NCI-H2107 treated with DMSO at 0.1 percent for 48 hours (cell line): ENCODE results near the gene SLC22A5.
"Not testable (repeated sequence)": the region's sequence is repeated elsewhere in the genome, so short reads cannot be mapped to it uniquely, and the experiment has no call there.

Source experiments
- DNase-seq: peaks from one replicate; lab custom pipeline; 2025; ENCODE audit not compliant: unreplicated experiment; lab: John Stamatoyannopoulos, UW

Gene SLC22A5

DNA sequence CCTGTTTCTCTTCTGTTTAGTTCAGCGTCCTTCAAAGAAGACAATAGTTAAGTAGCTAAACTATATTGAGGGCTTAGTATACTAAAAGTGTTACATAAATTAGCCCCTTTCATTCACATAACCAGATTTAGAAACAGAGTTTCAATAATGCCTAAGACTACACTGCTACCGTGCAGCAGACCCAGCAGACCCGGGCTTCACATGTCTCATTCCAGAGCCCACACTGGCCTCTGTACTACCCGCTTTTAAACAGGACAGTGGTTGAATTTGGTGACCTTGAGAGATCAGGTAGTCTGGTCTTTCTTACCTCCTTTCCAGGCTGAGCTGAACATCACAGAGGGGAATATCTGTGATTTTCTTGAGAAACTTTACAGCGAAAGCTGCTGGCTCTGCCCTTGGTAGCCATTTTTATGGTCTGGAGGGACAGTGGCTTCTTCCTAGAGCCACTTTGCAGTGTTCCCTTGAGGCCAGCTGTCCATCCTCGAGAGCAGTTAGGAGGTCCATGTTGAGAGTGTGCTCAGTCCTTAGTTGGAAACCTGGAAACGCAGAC, 56.5 kb downstream of the SLC22A5 start:
- DNase-seq = no peak

DNA sequence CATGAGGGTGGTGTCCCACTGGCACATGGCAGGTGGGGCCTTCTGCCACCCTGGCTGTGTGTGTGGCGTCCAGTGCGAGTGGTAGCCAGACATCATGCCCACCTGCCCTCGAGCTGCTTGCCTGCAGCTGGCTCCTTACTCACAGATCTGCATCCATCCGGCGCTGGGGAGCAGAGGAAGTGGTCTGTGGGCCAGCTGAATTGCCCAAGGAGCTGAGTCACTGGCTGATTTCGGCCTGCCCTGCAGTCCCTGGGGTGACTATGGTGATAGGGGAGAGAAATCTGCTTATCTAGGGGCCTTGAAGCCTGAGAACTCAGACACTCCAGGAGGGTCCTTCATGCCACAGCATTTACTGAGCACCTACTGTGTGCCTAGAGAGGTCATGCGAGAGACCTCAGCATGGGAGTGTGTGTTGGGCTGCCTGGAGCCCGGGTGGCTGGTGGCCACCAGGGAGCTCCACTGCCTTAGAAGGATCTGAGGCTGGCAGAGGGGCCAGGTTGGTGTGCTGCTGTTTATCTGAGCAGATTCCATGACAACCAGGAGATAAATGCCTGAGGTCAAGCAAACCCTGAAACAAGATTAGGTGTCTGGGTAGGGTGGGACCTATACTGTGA, 57.1 kb downstream of the SLC22A5 start:
- no peak for DNase-seq

DNA sequence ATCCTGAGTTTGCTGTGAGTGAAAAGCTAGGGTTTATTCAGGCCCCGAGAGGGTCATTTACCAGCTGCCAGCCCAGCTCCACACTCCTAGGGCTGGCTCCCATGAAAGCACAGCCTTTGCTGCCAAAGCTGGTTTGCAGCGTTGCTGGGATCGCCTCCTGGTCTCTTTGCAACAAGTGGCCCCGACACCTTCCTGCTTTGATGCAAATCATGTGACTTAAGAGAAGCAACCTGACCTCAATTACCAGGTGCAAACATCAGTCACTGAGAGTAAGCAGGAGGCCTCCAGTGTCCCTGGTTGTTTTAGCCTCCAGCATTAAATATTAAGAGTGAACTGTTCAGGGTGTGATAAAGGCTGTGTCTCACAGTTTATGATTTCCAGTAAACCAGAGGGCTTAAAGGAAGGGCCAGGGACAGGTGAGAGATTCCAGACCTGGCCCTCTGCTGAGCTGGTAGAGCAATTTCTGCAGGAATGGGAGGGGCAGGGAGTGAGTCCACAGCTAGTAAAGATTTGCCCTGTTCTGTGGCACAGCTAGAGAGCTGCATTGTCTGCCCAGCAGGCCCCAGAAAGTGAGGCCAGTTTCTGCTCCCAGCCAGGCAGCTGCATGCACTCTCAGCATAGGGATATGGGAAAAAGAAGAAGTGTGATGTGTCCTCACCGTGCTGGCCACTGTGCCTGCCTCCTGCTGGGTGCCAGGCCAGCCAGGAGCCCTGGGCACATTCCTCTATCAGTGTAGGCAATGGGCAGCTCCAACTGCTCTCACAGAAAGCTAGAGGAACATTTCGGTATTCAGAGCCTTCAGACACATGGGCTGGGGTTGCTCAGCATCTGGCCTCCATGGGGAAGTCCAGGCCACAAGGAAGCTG, 58.0 kb downstream of the SLC22A5 start:
- DNase-seq = peak; percentile 57

DNA sequence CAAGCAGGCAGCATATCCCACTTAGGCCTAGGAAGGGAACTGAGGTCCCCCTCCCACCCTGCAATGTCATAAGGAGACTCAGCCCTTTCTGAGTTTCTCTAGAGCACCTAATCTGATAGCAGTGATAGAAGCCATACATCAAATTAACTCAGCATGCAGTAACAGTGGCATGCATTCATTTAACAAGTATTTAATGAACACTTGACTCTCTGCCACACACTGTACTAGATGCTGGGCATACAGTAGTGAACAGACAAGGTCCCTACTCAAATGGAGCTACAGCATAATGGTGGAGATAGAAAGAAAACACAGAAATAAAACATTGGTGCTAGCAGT, 58.6 kb downstream of the SLC22A5 start:
- DNase-seq = peak; percentile 57

DNA sequence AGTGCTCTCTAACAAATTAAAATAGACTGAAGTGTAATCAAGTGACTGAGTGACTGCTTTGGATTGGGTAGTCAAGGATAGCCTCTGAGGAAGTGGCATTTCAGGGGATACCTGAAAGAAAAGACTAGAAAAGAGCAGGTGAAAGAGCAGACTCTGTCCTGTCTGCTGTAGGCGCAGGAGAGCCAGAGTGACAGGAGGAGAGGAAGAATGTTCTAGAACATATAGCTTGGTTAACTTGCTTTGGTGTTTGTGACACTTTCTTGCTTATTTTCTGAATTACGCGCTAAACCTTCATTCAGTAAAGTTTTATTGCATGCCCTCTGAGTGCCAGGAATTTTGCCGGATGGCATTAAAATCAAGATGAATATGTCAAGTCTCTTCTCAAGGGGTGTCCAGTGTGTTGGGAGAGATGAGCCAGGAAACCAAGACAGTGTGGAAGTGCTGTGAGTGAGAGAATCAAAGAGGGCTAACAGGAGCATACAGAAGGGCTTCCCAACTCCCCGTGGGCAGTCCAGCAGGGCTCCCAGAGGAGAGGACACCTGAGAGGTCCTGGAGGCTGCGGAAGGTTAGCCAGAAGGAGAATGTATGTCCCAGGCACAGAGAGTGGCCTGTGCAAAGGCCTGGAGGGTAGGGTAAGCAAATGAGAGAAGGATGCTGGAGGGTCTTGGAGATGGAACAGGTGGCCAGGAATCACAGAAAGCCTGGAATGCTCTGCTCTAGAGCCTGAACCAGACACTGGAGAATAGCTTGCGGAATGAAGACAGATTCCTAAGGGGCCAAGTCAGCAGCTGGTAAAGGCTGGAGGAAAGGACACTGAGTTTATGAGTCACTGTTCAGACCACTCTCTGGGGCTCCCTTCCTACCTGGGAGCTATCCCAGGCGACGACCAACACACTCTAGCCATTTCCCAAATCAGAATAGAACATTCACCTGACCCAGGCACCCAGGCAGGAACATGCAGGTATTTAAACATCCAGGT, 59.3 kb downstream of the SLC22A5 start:
- DNase-seq = no peak

DNA sequence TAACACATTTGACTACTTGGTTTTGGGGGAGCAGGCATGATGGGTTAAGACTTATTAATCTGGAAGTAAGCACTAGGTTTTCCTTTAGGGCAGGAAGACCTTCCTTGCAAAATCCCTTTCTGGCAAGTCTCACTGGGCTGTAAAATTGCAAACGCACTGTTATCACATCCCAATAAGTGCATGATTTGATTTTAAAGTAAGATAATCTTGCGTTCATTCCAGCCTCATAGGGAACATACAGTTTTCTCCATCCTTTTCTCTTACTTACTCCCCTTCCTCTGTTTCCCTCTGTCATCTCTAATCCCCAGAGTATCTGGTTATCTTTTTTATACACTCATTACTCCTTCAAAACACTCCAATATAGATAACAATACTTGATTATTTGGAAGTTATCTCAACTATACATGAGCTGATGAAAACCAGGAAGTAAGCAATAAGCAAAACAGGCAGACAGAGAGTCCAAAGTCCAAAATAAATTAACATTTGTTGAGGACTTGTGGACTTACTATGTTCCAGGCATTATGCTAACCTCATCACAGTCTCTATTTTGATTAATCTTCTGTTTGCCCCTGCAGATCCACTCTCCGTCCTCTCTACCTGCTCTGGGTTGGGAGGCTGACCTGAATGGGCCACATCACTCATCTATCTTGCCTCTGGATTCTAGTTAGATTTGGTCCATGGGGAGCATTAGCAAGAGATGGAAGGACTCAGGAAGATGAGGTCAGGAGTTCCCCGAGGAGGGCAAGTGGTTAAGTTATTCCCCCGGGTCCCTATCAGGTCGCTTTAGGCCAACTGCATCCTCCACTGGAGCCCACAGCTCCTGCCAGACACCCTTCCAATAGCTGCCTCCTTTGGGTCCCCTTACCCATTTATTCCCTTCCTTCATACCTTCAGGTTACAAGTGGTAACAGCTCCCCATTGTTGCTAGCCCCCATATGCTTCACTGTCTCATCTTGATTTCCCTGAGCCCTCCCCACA, 60.2 kb downstream of the SLC22A5 start:
- no peak for DNase-seq

DNA sequence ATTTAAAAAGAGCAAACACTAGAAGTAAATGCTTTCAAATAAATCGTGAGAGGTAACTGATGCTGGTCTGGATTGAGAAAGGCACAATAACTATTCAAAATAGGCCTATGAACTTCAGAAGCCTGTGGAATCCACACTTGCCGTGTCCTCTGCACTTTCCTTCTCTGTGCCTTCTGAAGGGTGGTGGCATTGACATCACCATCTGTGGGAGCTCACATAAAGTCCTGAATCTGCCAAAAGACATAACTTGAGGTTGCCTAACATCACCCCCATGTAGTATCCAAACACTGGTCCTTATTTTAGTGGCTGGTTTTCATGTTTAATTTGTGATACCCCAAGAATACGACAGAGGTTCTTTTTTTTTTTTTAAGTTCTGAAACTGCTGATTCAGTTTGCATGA, 61.2 kb downstream of the SLC22A5 start:
- no peak for DNase-seq

DNA sequence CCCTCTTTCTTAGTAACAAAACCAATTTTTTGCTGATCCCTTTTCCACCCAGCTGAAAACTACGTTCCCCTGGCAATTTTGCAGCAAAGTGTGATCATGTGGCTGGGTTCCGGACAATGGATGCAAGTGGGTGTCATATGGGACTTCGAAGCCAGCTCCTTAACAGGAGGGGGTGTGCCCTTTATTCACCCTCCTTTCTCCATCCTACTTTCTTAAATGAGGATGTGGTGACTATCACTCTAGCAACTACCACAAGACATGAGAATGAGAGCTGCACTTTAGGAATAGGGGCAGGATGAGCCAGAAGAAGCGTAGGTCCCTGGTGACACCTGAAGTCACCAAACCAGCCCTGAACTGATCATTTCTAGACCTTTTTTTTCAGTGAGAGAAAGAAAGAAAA, 62.1 kb downstream of the SLC22A5 start:
- DNase-seq = no peak

DNA sequence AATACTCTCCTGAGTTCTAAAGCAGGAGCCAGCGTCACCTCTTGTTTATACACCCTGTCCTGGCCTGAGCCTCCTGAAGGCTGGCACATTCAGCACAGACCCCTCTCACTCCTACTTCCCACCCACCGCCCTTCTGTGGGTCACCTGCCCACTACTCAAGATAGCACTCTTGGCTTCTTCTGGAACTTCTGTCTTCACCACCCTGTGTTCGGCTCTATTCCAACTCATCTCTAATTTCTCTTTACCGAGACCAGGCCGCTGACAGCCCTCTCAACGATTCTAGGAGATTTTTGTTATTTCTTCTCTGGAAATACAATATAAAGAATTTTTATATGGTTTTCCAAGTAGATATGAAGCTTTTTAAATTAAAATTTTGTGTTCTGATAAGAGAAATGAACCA, 63.6 kb downstream of the SLC22A5 start:
- DNase-seq = no peak

DNA sequence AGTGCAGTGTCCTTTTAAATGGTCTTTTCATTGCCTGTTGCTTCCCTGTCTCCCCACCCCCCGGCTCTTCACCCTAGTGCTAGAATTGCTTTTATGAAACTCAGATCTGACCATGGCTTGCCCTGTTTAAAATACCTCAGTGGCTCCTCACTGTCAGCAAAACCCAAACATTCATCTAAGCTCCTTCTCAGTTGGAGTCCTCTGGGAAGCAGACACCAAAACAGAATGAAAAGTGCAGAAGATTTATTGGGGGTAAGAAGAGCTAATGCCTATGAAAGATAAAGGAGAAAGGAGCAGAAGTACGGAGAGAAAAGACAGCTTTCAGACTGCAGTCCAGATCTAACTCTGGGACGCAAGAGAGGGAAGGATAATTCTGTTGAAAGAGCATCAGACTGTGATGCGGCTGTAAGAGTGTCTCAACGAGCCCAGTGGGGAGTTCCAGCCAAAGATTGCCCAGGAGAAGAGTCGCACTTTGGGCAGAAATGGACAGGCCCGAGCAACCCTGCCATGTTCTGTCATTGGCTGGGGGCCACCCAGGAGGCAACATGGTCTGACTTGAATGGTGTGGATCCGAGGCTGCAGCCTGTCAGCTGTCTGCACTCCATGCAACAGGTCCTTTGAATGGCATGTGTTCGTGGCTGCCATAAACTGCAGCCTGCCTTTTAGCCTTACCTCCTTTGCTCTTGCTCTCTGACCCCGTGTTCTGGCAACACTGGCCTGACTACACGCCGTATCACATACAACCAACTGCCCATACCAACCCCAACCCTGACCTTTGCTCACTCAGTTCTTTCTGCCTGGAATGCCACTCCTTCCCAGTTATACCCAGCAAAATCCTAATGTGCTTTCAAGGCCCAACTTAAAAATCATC, 65.1 kb downstream of the SLC22A5 start:
- DNase-seq = no peak

DNA sequence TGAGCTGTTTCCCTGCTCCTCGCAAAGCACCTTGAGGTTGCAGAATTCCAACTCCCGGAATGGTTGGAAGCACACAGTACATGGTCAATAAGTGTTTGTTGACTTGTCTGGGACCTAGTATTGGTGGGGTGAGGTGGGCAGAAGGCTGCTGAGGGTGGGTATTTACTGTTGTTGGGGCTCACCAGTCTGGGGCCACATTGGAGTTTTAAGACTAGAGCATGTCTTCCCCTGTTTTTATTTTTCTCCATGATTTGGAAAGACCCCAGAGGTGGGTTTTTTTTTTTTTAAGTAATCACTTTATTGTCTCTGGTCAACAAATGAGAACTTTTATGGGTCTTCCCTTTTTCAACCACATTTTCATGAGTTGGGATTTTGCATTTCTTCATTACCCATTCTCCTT, 65.9 kb downstream of the SLC22A5 start:
- DNase-seq = no peak

DNA sequence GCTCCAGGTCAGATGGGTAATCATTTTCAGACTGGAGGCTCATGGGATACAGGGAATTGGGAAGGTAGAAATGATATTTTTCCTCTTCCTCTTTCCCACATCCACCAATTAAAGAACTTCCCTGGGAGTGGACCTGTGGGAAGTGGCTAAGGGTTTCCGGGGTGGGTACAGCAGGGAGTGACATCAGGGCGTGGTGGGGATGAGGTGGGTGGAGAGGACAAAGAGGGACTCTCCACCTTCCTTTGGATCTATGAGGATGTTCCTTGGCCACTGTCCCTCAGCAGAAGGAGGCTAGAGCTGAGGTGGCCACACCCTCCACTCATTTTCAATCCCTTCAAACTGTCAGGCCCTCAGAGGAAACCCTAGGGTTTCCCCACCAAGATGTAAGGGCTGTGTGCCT, 66.4 kb downstream of the SLC22A5 start:
- DNase-seq = no peak

DNA sequence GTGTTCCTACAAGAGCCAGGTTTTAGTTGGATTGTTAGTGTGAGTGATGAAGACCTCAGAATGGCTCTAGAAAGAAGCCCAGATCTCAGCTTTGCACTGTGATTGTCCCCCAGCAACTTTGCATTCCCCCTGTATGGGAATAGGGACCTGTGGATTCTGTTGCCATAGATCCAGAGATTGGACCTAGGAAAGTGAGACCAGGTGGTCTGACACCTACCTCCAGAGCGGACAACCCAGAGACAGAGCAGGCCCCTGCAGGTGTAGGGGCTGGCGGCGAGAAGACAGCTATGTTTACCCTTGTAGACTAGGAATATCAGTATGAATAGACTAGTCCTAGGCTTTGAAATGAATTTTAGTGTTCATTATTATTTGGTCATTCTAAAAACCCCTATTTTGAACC, 67.4 kb downstream of the SLC22A5 start:
- DNase-seq = no peak

DNA sequence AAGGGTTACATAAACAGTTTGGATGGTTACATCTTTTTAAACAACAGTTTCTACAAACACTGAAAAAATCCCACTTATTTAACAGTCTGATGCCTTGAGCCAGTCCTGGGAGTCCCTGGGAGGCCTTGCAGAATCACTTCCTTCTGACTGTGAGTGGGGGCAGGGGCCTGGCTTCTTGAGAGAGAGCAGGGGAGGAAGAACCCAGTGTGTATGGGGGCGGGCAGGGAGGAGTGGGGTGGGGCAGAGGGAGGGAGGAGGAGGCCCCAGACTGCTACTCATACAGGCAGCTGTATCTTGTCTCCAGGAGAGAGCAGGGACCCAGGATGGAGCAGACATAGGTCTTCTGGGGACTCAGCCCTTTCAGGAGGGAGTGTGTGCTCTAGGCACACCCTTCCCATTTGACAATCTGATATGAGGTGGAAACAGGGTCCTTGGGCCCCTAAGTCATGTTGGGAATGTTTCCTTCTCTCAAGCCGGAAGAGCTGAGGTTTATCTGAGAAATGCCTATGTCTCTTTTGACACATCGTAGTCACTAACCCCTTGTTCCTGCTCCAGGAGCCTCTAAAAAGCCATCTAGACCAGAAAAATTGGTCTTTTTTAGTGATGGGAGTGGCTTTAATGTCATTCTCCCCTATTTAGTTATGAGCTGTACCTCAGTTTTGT, 68.2 kb downstream of the SLC22A5 start:
- DNase-seq = no peak

DNA sequence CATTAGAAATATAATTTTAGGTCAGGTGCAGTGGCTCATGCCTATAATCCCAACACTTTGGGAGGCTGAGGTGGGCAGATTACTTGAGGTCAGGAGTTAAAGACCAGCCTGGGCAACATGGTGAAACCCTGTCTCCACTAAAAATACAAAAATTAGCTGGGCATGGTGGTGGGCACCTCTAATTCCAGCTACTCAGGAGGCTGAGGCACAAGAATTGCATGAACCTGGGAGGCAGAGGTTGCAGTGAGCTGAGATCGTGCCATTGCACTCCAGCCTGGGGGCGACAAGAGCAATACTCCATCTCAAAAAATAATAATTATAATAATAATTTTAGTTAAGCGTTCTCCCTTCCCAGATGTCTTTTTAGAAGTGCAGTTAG, 68.7 kb downstream of the SLC22A5 start:
- DNase-seq = not testable (repeated sequence)

DNA sequence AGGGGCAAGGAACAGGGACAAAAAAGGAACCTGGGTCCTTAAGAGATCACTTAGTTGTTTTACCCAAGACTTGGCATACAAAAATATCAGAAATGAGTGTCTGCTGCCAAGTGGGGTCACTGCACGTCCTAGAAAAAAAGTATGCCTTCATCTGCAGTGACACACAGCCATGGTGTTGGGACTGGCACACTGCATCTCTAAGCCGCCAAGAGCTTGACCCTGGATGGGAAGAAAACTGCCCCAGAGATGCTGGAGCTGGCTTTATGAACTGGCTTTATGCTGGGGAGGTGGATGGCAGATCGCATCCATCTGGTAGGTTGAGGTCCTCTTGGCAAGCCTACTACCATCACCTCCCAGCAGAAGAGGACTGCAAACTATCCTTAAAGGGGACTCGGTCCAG, 69.4 kb downstream of the SLC22A5 start:
- DNase-seq = no peak

DNA sequence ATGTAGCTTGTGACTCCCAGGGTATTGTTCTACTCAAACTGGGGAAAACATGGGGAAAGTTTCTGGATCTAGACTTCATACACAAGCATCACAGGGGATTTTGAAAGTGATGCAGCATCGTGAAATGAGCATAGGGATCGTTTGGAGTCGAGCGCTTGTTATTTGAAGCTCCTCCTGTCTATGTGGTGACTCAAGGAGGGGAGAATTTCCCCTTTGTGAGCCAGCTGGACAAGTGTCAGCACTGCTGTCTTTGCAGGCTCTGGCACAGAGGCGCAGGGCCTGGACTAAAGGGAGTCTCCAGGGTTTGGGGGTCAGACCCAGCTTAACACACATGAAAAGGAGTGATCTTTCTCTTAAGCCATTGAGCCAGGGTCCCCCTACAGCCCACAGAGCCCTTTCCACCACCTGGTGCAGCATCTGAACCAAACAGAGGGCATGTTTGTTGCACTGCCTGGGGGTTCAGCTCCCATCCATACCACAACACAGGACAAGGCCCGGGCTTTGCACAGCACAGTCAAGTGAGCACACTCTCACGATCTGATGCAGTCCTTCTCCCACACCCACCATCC, 70.1 kb downstream of the SLC22A5 start:
- DNase-seq = no peak

DNA sequence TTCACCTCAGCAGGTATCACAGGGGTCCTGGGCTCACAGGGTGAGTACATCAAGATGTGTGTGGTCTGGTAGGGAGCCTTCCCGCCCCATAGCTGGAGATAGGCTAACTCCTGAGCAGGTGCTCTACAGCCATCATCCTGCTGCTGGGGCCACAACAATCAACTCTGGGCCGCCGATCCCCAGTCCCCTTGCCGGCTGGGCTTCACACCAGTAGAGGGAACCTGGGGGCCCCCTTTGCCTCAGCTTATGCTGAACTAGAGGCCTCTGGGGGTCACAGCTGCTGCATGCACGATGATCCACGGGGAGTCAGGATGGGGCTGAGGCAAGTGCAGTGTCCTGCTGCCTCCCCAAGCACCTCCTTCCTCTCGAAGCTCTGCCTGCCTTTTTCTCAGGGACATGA, 74.6 kb downstream of the SLC22A5 start:
- DNase-seq = no peak
